Measurements from ENCODE around the gene DDX17. TPM values are rescaled to one million over a fixed set of nuclear protein-coding genes. Genes with fewer than 3 reads are reported as not detected.
A peak's percentile ranks its signal among the peaks of the same experiment; 100 is the strongest.

The DDX17 gene
- polyA plus RNA-seq, 3 donors: 760 to 1,207 (median 1,072) TPM

DNA sequence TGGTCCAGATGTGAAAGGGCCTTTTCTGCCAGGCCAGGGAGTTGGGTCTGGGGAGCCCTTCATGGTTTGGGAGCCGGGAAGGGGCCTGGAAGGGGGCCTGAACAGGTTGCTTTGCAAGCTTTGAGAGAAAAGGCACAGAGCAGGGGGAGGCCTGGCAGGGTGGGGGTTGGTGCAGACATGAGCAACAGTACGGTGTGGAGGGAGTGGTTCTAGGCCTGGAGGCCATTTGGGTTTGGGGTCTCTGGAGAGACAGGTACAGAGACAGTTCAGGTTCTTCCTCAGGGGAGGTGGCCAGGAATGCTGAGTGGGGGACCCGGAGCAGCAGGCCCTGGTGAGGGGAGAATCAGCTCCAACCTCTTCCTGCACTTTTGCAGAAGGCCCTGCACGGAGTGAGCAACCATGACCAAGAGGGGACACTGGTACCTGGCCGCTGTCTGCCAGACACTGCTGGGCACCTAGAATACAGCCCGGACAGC, 36.8 kb downstream of the DDX17 start:
- no peak for DNase-seq

DNA sequence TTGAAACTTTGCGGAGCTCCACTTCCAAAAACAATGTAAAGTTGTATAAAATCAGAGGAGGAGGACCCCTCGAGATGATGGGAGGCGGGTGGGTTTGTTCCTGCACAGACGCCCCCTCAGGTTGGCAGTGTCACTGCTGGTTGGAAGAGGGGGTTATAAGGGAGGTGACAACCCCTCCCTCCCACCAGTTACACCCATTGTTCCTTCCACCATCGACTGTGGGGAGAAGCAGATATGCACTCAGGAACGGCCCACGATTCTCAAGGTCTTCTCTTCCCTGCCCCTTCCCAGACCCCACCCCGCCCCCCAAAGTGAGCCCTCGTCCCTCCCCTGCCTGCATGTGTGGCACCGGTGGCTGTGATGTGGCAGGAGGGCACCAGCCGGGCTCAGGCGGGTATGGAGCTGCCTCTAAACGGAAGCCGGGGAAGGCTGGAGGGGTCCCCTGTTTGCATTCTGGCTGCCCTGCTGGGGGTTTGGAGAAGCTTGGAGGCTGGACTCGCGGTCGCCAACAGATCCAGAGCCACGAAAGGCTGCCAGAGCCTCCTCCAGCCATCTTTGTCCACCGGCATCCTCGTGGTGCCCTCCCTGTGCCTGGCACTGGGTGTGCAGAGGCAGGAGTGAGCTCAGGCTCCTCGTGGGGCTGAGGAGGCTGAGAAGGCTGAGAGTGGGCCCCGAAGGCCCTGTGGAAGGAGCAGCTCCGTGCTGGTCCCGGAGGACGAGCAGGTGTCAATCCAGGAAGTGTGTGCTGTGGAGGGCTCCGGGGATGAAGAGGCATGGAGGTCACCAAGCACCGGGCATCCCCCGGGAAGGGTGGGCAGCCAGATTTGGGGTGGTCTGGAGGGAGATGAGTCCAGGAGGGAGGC, 37.4 kb downstream of the DDX17 start:
- no peak for DNase-seq

DNA sequence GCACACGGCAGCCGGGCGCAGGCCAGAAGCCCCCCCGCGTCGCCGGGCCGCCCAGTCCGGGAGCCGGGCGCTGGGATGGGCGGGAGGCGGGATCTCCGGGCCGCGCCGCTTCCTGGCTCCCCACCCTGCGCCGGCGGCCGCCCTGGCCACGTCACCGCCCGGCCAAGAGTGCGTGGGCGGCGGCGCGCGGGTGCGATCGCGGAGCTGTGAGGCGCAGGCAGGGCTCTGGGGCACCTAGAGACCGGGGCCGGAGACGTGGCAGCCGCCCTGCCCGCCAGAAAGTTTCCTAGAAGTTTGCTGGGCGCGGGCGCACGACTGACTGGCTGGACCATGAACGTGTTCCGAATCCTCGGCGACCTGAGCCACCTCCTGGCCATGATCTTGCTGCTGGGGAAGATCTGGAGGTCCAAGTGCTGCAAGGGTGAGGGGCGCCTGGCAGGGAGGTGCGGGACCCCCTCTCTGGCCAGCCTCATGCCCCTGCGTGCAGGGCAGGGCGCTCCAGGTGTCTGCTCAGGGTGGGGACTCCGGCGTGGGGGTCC, 38.1 kb downstream of the DDX17 start, which contains the start of gene KDELR3:
Gene KDELR3, plus strand, starts transcription at position 193 of the 539 bp plus-strand sequence. Its CDS starts 138 bp downstream, at position 331.
- DNase-seq: peak; percentile 63

DNA sequence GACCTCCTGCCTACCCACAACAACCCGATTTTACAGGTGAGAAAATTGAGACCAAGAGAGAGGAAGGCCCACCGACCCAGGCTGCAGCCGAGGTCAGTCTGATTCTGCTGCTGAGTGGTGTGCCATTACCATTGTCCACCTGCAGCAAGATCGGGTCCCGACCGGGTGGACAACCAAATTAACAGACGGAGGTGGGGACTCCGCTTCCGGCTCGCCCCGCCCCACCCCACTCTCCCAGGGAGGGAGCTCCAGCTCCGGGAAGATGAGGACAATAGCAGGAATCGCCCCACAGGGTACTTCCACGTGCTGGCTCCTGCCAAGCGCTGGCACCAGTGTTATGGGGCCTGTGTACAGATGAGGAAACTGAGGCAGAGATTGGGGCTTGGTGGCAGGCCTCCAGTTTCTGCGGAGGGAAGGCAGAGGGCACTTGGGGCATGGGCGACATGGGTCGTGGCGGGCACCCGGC, 38.6 kb downstream of the DDX17 start:
- DNase-seq: no peak

DNA sequence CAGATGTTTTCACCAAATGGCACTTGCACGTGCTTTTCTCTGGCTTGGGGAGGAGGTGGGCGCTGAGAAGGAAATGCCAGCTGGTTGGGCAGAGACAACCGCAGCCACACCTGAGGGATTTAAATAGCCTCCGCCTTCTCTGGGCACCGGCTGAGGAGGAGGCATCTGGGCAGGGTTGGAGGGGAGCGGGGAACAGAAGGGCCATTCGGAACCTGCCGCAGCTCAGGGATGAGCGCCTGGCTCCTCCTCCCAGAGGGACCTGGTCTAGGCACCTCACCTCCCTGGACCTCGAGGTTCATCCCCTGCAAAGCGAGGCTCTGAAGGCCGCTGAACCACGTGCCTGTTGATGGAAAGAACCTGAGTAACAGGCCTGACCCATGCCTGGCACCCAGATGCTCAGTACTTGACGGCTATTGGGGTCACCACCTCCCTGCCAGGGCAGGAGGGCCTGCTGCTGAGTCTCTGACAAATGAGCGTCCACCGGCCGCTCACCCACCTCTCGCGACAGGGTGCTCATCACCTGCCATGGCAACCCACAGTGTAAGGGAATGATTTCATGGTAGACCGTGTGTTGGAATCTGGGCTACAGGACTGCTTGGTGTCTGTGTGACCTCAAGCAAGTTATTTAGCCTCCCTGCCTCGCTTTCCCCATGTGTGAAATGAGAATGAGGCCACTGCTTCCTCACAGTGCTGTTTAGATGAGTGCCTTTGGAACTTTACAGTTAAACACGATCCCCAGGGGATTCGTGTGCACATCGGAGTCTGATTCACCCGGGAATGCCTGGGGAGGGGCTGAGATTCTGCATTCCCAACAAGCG, 40.2 kb downstream of the DDX17 start:
- no peak for DNase-seq

- no peak for DNase-seq
Measured at GRCh38 chr22:38464992-38465672, 41.0 kb downstream of the DDX17 start.

DNA sequence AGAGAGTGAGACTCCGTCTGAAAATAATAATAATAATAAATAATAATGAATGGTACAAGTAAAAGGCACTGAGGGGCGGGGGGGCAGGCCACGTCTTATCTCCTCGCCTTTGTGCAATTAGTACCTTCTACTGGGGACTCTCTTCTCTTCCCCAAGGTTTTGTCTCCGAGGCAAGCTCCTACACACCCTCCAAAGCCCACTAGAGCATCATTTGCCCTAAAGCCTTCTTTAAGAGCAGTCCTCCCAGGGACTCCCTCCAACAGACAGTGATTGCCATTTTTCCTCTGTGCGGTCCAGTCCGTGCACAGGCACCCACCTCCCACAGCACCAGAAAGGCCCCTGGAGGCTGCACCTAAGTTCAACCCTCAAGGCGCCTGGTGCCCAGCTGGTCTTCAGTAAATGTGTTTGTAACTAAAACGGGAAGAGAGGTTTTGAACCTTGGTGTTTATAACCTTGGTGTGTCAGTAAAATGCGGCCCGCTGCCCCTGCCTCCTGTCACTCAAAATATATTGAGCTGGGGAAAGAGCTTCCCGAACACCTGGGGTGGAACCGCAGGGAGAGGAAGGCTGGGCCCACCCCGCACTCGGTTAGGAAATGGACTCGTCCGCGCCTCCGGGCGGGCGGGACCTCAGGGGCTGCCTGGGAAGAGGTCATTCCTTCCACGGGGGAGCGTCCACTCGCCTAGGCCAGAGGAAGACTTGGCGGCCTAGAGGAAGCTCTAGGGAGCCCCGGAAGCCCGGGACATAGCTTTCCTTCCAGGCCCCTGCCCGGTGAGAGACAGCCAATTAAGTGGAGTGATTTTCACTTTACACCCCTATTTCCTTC, 42.9 kb downstream of the DDX17 start:
- peak; percentile 72 for DNase-seq

DNA sequence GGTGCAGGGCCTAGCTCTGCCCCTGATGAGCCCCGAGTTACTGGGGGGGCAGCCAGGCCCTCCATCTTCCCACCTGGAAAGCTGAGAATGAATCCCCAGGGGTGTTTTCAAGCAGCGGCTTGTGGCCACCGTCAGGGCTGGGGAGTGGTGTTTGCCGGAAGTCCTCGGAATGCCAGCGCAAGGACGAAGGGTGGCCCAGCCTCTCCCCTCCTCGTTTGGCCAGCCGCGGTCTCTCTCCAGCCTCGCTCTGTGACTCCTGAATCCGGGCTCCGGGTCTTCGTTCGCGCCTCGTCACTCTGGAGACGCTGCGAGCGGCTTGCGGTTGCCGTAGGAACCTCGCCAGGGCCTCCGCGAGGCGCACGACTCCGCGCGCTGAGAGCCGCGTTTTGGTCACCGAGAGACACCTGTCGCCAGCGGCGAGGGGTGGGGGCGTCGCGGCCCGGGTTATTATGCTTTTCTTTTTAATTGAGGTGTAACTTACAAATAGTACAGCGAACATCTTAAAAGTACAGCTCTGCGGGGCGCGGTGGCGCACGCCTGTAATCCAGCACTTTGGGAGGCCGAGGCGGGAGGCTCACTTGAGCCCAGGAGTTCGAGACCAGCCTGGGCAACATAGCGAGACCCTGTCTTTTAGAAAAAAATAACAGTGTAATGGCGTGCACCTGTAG, 44.6 kb downstream of the DDX17 start:
- peak; percentile 92 for DNase-seq

GRCh38 chr22:38461057-38461413, 45.1 kb downstream of the DDX17 start:
- DNase-seq: no peak

DNA sequence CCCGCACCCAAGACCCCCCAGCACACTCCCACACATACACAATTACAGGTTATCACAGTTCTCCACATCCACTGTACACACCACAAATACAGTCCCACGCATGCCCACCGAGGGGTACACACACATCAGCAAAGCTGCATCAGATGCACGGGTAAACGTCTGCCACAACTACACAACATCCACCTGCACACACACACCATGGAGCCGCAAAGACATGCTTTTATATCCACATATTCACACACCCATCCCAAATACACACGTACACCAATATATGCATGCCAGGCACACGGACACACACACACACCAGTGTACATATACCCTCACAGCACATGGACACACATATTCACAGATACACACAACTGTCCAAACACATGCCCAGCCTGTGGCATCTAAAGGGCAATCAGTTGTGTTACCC, 45.7 kb downstream of the DDX17 start:
- no peak for DNase-seq

GRCh38 chr22:38456841-38457699, 49.0 kb downstream of the DDX17 start:
- no peak for DNase-seq

DNA sequence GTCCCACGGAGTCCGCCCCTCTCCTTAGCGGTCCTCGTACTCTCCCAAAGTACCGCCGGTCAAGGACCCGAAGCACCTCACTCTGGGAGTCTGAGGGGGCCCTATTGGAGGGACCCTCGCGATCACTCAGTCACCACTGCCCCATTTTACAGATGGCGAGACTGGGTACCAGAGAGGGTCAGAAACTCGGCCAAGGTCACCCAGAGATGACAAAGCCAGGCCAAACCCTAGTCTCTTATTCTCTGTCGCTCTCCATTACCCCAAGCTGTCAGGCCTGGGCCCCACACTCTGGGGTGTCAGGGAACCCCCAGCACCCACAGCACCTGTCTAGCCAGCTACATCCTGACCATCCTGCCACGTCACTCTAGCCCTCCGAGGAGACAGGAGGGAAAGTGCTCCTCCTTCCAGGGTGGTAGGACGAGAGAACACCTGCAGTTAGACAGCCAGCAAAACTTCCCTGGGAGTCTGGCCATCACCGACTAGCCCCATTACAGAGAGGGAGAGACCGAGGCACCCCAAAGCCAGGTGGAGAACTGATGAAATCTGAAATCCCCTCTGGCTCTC, 49.8 kb downstream of the DDX17 start:
- DNase-seq: no peak

- DNase-seq: no peak
Measured at GRCh38 chr22:38455530-38456271, 50.4 kb downstream of the DDX17 start.

GRCh38 chr22:38455076-38455529, 51.0 kb downstream of the DDX17 start, which contains the start of gene KCNJ4:
KCNJ4 (minus strand) TSS chr22:38455199; CDS start chr22:38428132, 27,067 bp downstream.
- no peak for DNase-seq

- DNase-seq: no peak
Measured at GRCh38 chr22:38454353-38455075, 51.6 kb downstream of the DDX17 start.

GRCh38 chr22:38453996-38454352, 52.1 kb downstream of the DDX17 start:
- no peak for DNase-seq

DNA sequence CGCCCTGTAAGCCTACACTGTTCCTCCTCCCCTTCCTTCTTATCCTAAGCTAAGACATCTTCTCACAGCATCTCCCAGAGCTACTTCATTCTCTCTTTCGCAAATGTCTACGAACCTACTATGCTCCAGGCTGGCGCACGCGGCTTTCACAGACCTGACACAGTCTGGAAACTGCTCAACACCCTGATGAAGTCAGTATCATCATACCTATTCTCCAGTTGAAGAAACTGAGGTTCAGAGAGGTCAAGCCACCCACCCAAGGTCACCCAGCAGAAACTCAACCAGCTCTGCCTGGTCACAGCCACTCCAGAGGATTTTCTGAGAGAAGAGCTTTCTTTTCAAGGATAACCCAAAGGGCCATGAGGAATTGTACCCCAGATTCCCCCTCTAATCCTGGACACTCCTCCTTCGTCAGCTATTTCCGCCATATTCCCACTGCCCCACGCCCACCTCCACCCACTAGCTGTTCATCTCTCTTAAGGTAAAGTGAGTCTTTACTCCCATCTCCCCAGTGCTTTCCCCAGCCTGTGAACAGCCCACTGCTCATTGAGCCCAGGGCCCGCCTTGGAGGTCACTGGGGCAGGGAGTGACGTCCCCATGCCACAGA, 52.9 kb downstream of the DDX17 start:
- DNase-seq: no peak
